ENCODE data around the gene ABLIM3.

ABLIM3 gene

DNA sequence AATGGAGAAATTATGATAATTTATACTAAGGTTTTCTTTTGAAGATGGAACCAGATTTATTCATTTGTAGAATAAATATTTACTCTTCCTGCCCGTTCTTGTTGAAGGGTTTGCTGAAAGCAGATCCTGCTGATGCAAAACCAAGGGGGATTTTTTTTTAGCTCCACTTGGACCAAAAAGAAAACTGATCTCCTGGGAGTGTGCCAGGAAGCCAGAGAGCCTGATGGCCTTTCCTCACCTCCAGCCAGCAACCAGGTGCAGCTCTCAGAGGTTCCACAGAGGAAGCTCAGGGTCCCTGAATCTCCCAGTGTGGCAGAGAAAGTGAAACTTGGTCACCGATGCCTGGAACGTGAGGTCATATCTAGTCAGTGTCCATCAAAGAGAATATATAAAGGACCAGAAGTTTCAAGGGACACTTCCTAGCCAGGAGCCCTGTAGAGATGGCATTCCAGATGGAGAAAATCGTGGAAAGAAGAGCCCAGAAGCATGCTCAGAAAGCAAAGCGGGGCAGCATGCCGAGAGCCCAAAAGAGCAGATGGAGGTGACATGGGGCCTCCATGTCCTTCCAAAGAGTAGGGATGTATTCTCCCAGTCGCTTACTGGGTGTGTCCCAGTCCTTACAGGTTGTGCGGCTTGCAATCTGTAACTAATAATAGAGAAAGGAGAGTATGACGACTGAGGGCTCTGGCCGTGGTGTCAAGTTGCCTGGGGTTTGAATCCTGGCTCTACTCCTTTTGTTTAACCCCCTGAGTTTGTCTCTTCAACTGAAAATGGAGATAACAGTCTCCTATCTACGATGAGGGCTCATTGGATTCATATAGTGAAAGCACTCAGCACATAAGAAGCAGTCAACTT lies 142.6 kb downstream of the ABLIM3 start:
- DNase-seq, result no peak

DNA sequence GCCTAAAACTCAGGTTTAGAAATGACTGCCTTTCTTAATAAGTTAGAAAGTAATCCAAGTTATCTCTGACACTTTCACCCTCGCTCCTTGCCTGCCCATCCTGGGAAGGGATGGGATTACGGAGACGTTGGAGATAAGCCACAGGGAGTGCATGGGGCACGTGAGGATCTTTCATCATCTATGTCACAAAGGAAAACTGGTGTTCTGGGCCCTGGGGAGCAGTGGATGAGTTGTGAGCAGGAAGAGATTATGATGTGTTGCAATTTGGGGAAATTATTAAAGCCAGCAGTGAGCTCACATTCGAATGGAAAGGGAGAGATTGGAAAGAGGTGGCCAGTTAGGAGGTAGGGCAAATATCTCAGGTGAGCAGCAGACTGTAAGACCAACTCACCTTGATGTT lies 143.2 kb downstream of the ABLIM3 start:
- no peak for DNase-seq

DNA sequence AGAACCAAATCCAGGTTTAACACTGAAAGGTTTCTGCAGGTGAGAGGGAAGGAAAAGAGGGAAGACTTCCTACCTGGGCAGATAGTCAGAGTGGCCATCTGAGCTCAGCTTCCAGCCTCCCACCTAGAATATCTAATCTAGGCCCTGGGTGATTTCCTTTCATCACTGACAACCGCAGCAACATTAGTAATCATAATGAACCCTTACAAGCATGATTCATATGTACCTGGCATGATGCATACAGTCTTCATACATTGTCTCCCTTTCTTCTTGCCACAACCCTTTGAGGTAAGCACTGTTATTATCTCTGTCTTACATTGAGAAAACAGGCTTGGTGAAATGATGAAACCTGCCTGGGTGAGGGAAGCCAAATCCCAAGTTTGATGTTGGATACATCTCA lies 143.9 kb downstream of the ABLIM3 start:
- DNase-seq, result no peak

DNA sequence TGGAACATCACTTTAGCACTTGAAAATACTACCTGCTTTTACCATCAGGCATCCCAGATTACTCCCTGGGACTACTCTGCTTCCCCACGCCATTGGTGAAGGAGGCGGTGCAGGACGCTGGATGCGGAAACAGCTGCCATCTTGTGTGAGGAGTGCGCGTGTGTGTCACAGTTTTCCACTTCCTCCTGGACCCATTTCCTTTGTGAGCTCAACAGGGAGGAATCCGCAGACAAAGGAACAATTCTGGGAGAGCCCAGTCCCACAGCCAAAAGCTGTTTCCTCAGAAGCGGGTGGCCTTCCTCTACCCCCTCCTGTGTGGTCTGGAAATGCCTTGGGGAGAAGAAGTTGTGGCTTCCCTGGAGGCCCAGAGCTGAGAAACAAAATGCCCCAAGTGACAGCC lies 147.1 kb downstream of the ABLIM3 start:
- no peak for DNase-seq

DNA sequence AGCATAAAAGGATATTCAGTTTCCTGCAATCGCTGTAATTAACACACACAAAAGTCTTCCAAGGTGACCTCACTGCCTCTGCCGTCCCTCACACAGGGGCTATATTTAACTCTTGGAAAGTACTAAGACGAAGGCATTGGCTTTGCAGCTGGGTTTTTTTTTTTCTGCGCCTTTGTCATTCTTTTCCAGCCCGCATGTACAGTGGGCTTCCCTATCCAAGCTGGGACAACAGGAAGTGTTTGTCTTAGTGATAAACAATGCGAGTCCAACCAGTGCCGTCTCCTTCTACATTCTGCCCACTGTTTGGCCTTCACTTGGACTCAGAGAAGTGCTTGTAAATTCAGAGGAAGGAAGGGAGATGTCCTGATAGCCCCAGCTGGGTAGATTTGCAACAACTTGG lies 148.0 kb downstream of the ABLIM3 start:
- no peak for DNase-seq

DNA sequence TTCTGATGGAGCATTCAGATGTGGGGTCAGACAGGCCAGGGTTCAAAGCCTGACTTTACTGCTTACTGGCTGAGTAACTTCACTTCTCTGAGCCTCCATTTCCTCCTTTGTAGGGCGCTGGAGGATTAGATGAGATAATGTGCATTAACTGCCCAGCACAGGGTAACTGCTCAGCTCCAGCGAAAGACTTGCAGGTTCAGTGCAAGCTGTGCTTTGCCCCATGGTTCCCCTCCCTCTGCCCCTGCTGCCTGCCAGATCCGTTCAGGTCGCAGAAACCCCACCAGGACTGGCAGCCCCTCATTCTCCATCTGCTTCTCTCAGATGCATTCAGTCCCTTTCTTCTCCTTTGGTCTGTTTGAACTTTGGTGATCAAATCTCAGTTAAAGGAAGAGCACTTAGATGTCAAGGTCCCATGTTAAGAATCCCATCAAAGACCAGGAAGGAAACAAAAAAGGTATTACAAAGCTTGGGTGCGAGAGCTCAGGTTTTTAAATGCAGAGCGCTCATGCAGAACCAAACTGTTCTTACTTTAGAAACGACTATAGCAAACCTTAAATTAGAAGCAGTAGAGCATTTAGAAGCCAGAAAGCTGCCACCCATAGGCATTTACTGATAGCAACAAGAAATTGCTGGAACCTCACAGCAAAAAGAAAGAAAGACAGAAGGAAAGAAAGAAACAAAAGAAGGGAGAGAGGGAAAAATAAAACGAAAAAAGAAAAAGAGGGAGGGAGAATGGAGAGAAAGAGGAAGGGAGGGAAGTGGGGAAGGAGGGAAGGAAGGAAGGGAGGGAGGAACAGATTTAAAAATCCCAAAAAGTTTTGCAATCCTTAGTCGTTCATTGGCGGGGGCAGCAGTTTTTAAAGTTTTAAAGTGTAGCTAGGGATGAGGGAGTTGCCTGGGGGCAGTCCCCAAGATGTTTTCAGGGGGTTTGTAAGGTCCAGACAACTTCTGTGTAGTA lies 153.9 kb downstream of the ABLIM3 start:
- no peak for DNase-seq

DNA sequence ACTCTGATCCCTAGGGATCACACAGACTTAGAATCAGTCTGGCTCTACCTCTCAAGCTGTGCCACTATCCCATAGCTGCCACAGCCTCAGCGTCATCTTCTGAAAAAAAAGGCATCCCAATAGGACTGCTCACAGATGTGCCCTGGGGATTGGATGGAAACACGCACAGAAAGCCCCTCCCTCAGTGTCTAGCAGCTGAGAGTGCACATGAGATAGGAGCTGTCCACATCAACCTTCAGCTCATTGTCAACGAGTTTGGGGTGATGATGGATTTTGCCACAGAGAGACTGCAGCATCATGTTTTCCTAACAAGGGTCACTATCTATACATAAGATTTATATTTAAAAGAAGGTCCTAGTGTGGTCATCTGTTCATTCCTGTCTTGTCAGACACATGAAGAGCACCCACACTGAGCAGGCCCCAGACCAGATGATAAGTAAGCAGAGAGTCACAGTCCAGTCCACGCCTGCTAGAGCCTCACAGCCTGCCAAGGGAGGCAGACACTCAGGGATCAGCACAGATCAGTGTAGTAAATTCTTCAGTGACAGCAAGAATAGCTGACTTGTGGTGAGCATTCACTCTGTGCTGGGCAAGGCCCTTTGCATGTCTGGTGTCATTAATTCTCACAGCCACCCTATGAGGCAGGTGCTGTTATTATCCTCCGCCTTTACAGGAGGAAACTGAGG lies 156.2 kb downstream of the ABLIM3 start:
- no peak for DNase-seq

DNA sequence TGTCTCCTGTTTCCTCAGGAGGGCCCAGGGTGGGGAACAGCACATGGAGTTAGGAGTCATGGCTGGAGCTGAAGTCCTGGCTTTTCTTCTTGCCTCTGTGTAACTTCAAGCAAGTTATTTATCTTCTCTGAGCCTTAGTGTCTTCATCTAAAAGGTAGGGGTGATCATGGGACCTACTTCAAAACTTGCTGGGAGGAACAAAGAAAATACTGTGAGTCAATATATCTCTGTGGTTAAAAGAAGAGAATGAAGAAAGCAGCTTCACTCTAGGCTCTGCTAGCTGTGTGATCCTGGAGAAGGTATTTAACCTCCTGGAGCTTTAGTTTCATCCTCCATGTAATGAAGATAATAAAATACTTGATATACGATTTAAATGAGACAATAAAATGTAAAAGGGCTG lies 156.9 kb downstream of the ABLIM3 start:
- no peak for DNase-seq

DNA sequence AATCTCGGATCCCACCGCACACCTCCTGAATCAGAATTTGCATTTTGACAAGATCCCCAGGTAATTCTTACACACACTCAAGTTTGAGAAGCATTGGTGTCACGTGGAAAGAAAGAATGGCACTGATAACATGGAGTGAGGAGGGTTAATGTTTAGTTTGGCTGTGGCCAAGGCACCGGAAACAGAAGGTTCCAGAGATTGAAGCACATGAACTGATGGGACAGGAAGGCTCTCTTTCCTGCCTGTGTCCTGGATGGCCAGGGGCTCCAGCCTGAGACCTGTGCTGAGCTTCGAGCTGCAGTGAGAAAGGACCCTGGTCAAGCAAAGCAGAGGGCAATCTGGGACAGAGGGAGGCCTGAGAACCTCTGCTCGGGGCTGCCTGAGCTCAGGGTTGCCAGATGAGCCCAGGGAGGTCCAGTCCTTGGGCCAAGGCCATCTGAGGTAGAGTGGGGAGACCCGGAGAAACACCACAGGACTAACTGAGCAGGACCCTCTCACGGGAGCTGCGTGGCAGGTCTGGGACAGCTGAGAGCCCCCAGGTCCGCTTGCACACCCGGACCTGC lies 157.6 kb downstream of the ABLIM3 start:
- DNase-seq, result no peak

DNA sequence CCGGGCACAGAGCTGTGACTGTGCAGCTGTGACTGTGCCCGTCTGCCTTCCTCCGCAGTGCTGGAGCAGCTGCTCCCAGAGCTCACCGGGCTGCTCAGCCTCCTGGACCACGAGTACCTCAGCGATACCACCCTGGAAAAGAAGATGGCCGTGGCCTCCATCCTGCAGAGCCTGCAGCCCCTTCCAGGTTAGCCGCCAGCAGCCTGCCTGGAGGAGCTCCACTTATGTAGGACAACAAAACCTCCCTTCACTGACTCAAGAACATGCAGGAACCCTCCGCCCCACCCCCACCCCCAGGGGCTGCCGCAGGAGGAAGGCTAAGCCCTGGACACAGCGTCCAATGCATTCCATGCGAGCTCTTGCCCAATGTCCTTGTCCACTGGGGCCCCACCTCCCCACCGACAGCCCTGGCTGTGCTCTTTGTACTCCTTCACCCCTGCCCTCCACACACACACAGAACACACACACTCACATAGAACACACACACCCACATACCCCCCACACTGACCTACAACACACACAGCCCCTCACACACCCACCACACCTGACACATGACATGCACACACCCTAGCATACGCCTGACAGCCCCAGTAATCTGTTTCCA lies 158.3 kb downstream of the ABLIM3 start:
- DNase-seq, result no peak

DNA sequence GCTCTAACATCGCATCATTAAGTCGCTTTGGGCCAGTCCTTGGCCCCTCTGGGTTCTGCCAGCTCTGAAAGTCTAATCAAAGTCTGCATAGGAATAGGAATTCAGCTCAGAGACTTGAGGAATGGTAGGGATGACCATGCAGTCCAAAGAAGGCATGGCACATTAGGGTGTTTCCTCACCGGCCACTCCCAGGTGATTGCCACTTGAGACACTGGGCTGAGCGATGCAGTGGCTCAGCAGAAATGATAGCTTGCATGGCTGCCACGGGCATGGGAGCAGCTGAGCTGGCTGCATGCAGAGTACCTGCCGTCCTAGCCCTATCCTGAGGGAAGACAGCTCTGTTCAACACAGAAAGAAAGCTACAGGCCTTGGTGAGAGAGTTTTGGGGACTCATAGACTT lies 159.1 kb downstream of the ABLIM3 start:
- DNase-seq, result no peak

DNA sequence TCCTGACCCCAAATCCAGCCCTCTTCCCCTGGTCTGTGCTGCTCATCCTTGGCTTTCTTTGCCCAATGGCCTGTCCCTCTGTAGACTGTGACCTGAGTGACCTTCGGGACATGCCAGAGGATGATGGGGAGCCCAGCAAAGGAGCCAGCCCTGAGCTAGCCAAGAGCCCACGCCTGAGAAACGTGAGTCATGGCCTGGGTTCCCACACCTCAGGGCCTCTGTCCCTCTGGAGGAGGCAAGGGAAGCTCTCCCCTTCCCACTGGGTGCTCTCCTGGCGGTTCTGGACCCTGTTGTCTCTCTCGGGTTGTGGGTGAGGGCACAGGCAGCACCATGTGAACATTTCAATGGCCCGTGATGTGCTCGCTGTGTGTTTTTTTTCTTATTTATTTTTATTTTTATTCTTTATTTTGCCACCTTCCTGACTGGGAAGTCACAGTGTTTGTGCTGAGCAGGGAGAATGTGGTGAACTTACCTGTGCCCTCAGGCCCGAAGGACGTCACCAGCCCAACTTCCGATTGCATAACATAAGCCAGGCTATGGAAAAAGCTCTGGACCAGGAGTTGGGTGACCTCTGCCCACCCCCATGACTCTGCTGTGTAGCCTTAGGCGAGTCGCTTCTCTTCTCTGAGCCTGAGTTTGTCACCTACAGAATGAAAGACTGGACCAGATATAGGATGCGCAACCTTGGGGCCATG lies 159.9 kb downstream of the ABLIM3 start:
- no peak for DNase-seq

DNA sequence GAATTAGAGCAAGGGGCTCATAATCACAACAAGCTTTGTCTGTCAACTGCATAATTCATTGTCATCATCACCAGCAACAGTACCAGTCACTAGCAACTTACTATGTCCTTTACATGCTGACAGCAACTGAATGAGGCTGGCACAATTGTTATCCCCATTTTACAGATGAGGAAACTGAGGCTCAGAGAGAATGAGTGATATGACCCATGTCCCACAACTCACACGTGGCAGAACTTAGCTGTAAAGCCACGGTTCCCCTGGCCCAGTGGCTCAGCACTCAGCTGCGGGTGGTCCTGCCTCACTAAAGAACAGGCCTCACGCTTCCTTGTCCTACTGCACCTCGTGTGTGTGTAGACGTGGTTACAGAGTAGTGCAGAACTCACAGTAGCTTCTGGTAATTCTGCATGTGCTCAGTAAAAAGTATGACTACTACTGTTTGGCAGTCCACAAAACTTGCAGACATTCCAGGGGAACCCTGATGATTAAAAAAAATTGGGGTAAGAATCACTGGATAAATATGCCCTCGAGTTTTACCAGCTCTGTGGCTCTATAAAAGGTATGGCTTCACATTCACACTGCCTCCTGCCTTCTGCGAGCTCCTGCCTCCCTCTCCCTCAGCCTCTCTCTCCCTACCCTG lies 160.6 kb downstream of the ABLIM3 start:
- DNase-seq, result no peak

DNA sequence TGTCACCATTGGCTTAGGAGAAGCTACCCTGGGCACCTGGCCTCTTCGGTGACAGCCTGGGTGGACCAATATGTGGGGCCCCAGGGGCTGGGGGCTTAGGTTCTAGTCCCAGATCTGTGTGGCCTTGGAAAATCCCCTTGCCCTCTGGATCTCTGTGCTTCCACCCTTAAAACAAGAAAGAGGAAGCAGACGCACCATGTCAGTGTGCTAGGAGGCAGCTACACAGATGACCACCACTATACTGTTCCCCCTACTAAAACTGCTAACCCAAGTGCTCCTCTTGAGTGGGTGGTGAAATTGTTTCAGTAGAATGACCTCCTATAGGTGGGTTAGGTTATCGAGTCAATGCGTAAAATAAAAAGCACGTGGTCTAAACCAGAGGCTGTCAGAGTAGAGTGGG lies 161.3 kb downstream of the ABLIM3 start:
- no peak for DNase-seq

DNA sequence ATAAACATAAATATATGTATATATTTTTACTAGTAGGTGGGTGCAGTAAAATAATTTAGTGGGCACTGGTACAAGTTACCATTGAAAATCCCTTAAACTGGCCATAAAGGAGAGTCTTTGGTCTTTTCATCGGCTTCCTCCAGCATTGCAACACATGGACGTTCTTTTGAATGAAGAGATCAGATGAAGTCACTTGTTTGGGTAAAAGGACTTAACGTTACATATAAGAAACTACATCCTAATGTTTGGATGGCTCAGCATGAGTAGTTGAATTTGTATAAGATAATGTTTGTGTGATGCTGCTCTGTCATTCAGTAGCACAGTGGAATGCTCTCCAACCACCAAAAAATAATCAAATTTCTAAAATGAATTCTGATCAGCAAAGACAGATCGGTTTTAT lies 161.9 kb downstream of the ABLIM3 start:
- DNase-seq, result no peak

DNA sequence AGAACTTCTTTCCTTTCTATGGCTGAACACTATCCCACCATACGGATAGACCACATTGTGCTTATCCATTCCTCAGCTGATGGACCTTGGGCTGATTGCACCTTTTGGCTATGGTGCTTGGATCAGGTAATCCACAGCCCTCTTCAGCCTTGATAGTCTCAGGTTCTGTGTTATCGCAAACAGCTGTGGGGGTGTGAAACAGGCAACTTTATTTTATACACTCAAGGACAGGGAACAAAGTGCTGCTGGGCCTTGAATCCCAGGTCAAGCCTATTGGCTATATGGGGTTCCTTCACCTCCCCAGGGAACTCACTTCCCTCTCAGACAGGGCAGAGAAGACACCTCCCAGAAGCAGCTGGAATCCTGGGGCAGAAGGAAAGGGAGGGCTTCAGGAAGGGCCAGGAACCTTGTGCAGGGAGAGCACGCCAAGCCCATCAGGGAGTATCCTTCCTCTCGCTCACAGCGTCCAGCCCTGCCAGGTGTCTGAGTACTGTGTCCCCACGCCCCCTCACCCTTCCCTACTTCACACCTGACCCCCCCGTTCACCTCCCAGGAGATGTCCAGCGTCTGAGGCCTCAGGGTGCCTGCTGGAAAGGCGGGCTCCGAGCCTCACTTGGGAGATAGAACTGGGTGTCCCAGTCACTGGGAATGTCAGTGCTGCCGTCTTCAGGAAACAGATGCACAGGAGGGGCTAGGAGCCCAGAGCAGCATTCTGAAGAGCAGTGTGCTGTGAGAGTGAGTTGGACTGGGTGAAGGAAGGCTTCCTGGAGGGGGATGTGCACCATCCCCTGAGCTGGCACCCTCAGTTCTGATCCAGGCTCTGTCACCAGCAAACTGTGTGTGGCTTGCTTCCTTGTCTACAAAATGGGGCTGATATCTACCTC lies 163.1 kb downstream of the ABLIM3 start:
- no peak for DNase-seq

DNA sequence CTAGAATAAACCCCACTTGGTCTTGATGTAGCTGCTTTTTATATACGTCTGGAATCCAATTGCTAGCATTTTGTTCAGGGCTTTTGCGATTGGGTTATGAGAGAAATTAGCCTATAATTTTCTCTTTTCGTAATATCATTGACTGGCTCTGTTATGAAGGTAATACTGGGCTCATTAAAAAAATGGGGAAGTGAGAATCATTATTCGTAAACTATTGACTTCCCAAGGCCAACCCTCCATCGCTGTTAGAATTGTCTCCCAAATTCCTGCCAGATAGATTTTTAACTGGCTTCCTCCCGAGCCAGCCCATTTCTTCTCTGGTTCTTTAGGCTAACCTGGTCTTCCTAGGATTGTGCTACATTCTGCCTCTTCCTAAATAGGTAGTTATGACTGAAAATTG lies 168.1 kb downstream of the ABLIM3 start:
- DNase-seq, result no peak

Data from cerebellar nuclear complex (tissue), 1 donor.